ENCODE measurements around the gene SKP1. TPM values are rescaled to one million over a fixed set of nuclear protein-coding genes. Genes with fewer than 3 reads are reported as not detected.

Gene SKP1
- total RNA-seq, 1 experiment from 2014 or later = 348 TPM

GRCh38 chr5:134149571-134150303 is 27.0 kb downstream of the SKP1 start:
- H3K23ac ChIP-seq (ENCODE audit: insufficient read length, low read depth, low read length) = no peak overlapping the region
- H2BK5ac ChIP-seq (ENCODE audit: insufficient read length, low read length) = no peak overlapping the region
- no peak overlapping the region for H2BK20ac ChIP-seq (ENCODE audit: low read depth, low read length, poor library complexity, severe bottlenecking)
- H3K23me2 ChIP-seq (ENCODE audit: insufficient read length, low read depth, low read length, poor library complexity, severe bottlenecking) = no peaks in the 10 kb centered on the region
- H3K4ac ChIP-seq (ENCODE audit: low read depth, low read length) = no peak overlapping the region
- no peak overlapping the region for H3K4me2 ChIP-seq (ENCODE audit: insufficient read depth, insufficient read length, low read length)
- H2BK12ac ChIP-seq (ENCODE audit: insufficient read length, low read depth, low read length) = no peak overlapping the region
- no peaks in the 10 kb centered on the region for H3K27me3 ChIP-seq (ENCODE audit: insufficient read depth, low read length)
- no peaks in the 10 kb centered on the region for H3K9me3 Mint-ChIP-seq
- H3K36me3 Mint-ChIP-seq (ENCODE audit: insufficient read depth in 1 of 3, low read depth in 3 of 3) = peaks cover 19 to 75% (median 59%) of the 10 kb centered on the region in 3 experiments
- TF ChIP-seq CTCF (conservative IDR thresholded peaks at IDR 0.05) = no peak
- H3K4me1 Mint-ChIP-seq = 0 out of 4 replicates have a peak, but pooled peaks cover 0 to 2% of the 10 kb centered on the region in 2 experiments
- no peak overlapping the region for H3K9ac ChIP-seq (ENCODE audit: extremely low read depth, insufficient read length, low read length)
- H2AK5ac ChIP-seq (ENCODE audit: insufficient read length, low read length) = no peak overlapping the region
- H3K14ac ChIP-seq (ENCODE audit: insufficient read depth, low read length) = no peak overlapping the region
- no peak overlapping the region for H3T11ph ChIP-seq (ENCODE audit: low read length)
- H3K79me2 ChIP-seq (ENCODE audit: insufficient read depth, low read length) = no peaks in the 10 kb centered on the region
- WGBS (ENCODE audit: extremely low coverage, insufficient read length, low lambda C conversion rate) = no CpG with 5 or more reads among the region's 4 CpGs
- no peak overlapping the region for H2BK15ac ChIP-seq (ENCODE audit: low read depth, low read length)
- H4K91ac ChIP-seq (ENCODE audit: insufficient read length, low read depth, low read length) = no peak overlapping the region
- no peaks in the 10 kb centered on the region for H3K9me3 ChIP-seq (ENCODE audit: control insufficient read depth, low read depth, low read length)
- H3K4me1 ChIP-seq (ENCODE audit: insufficient read depth, low read length) = no peaks in the 10 kb centered on the region
- H3K27ac Mint-ChIP-seq = peak overlapping the region in 2 of 3 experiments; percentile 43 to 68; a peak in 4 of 7 replicates
- H3K27me3 Mint-ChIP-seq (ENCODE audit: low read depth) = no peaks in the 10 kb centered on the region
- H4K5ac ChIP-seq (ENCODE audit: insufficient read length, low read depth, low read length) = no peak overlapping the region
- H3K56ac ChIP-seq (ENCODE audit: insufficient read length, low read depth, low read length) = no peak overlapping the region
- H2AFZ ChIP-seq (ENCODE audit: low read length) = no peak overlapping the region
- H3K18ac ChIP-seq (ENCODE audit: insufficient read length, low read depth, low read length) = no peak overlapping the region
- no peak overlapping the region for H3K27ac ChIP-seq (ENCODE audit: insufficient read length, low read depth, low read length)
- DNase-seq = no peak
- no peak overlapping the region for H4K8ac ChIP-seq (replicated peaks; ENCODE audit: insufficient read length, low read depth, low read length)
- no peak overlapping the region for H3K4me3 Mint-ChIP-seq
- H2BK120ac ChIP-seq (ENCODE audit: low read depth, low read length, poor library complexity, severe bottlenecking) = no peak overlapping the region
- H3K79me1 ChIP-seq (ENCODE audit: insufficient read depth, low read depth, low read length, poor library complexity, severe bottlenecking) = peaks cover 2% of the 10 kb centered on the region
- no peaks in the 10 kb centered on the region for H4K20me1 ChIP-seq (ENCODE audit: control insufficient read depth, insufficient read depth, insufficient read length)
